A172 (cell line): ENCODE data around the gene GMPPA. TPM values are rescaled to one million over a fixed set of nuclear protein-coding genes. Genes with fewer than 3 reads are reported as not detected.
A peak's percentile ranks its signal among the peaks of the same experiment; 100 is the strongest.

Source experiments
- DNase-seq: peaks from one replicate; pipeline ENCODE4 v3.0.0-alpha.2; 2015; ENCODE audit warnings: low spot score
- total RNA-seq: library from RNA; depleted of rRNA; stranded (reverse); fragments of >200 nt; shearing (Covaris generic); gene quantifications from 2 replicates; pipeline ENCODE4 v1.2.3, GENCODE V29; 2014; rRNA removed

GMPPA gene
- 52.5 and 54.7 TPM in 2 replicates for total RNA-seq

- DNase-seq: peak; percentile 98
These were observed at the start of gene GMPPA for GRCh38 chr2:219498280-219499057. TSS of gene GMPPA (plus strand) at chr2:219498891. CDS start at chr2:219499976, 1,085 bp downstream.

GRCh38 chr2:219449609-219450008 lies 49.1 kb upstream of the GMPPA start:
- DNase-seq: no peak

- DNase-seq: peak; percentile 59
These were observed 46.9 kb upstream of the GMPPA start for GRCh38 chr2:219451661-219452360.

GRCh38 chr2:219452361-219453317 lies 46.1 kb upstream of the GMPPA start:
- DNase-seq: peak; percentile 94

- peak; percentile 91 for DNase-seq
These were observed 44.8 kb upstream of the GMPPA start for GRCh38 chr2:219453671-219454590.

GRCh38 chr2:219455581-219455980 lies 43.1 kb upstream of the GMPPA start:
- no peak for DNase-seq

- DNase-seq: no peak
These were observed 40.8 kb upstream of the GMPPA start for GRCh38 chr2:219457784-219458369.

GRCh38 chr2:219458996-219459395 lies 39.7 kb upstream of the GMPPA start:
- no peak for DNase-seq

- DNase-seq: peak; percentile 76
These were observed 39.0 kb upstream of the GMPPA start for GRCh38 chr2:219459460-219460311.

GRCh38 chr2:219460424-219460926 lies 38.2 kb upstream of the GMPPA start:
- peak; percentile 86 for DNase-seq

- DNase-seq: peak; percentile 83
These were observed 37.6 kb upstream of the GMPPA start for GRCh38 chr2:219461047-219461514.

- no peak for DNase-seq
These were observed 37.0 kb upstream of the GMPPA start for GRCh38 chr2:219461669-219462068.

GRCh38 chr2:219462349-219462748 lies 36.3 kb upstream of the GMPPA start:
- DNase-seq: no peak

GRCh38 chr2:219464286-219465032 lies 34.2 kb upstream of the GMPPA start:
- no peak for DNase-seq

GRCh38 chr2:219465659-219466561 lies 32.8 kb upstream of the GMPPA start:
- no peak for DNase-seq

- DNase-seq: no peak
These were observed 31.6 kb upstream of the GMPPA start for GRCh38 chr2:219466816-219467735.
